AG04449 (cell line): Measurements from ENCODE around the gene TNFAIP8L2.

Experiments
- CTCF ChIA-PET: fragments of 350-600 bp; formaldehyde crosslinking; extraction: SDS; loops from one replicate; lab custom pipeline; 2021; ENCODE audit warnings: antibody characterized with exemption; lab: Yijun Ruan, JAX
- POLR2A ChIA-PET: fragments of 400-600, 350-600 bp; formaldehyde crosslinking; extraction: SDS; loops from one replicate; lab custom pipeline; 2020; ENCODE audit warnings: antibody characterized with exemption, inconsistent platforms; lab: Yijun Ruan, JAX
- DNase-seq: peaks from one replicate; pipeline ENCODE4 v3.0.0-alpha.2; 2010; ENCODE audit warnings: low read depth, low spot score
- H3K4me3 ChIP-seq: 2 replicates; pipeline ENCODE4 v1.5.1; 2011; ENCODE audit warnings: low read depth, mild to moderate bottlenecking, control low read depth, low read length
- TF ChIP-seq, protein P1 (sequence below): IDR thresholded peaks from one replicate; pipeline ENCODE4 v1.5.1; 2011; ENCODE audit warnings: mild to moderate bottlenecking, moderate library complexity, low read length, control low read depth, inconsistent platforms; ENCODE audit not compliant: insufficient read depth; ENCODE audit errors: missing control alignments

TNFAIP8L2 gene

GRCh38 chr1:151130987-151131586 lies 25.4 kb upstream of the TNFAIP8L2 start:
- ChIA-PET CTCF (interaction anchor here (0.7 to 3.0 kb wide), 6 partner anchors 14 to 107 kb away, joined by 3 to 16 read pairs (median 3); partner anchors contain the start of gene TMOD4), POLR2A (interaction anchor here (1.0 to 1.3 kb wide), 3 partner anchors 10 to 70 kb away, joined by 4 to 8 read pairs (median 4); partner anchors contain the start of genes LYSMD1 and MLLT11)
- DNase-seq: peak; percentile 17
- TF ChIP-seq, protein P1, sequence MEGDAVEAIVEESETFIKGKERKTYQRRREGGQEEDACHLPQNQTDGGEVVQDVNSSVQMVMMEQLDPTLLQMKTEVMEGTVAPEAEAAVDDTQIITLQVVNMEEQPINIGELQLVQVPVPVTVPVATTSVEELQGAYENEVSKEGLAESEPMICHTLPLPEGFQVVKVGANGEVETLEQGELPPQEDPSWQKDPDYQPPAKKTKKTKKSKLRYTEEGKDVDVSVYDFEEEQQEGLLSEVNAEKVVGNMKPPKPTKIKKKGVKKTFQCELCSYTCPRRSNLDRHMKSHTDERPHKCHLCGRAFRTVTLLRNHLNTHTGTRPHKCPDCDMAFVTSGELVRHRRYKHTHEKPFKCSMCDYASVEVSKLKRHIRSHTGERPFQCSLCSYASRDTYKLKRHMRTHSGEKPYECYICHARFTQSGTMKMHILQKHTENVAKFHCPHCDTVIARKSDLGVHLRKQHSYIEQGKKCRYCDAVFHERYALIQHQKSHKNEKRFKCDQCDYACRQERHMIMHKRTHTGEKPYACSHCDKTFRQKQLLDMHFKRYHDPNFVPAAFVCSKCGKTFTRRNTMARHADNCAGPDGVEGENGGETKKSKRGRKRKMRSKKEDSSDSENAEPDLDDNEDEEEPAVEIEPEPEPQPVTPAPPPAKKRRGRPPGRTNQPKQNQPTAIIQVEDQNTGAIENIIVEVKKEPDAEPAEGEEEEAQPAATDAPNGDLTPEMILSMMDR: no peak
- H3K4me3 ChIP-seq: peak overlapping the region; percentile 44

DNA sequence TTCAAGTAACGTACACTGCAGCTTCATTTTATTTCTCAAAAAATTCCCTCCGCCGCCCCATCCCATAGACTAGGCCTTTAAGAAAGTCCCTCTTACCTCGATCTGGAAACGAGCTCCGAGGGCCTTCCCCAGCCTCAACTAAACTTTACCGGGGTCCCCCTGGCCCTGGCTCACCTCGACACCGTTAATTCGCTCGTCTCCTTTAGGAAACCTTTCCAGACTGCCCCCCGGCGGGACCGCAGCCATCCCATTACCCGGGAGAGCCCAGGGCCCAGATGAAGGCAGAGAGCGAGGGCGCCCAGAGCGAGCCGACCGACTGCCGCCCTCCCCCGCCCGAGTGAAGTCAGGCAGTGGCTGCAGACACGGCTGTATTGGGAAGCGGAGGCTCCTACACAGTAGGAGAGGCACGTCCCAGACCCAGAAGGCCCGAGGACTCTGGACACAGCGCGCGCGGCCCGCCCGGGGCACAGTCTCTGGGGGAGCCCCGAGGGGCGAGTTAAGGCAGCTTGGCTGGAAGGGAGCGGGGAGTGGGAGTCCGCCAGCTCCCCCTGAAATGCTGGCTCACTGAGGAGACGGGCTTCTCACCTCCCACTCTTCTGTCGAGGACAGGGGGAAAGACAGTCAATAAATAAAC lies 24.6 kb upstream of the TNFAIP8L2 start:
- CTCF ChIA-PET: interaction anchor here (0.7 to 3.0 kb wide), 6 partner anchors 14 to 107 kb away, joined by 3 to 16 read pairs (median 3); partner anchors contain the start of gene TMOD4
- no peak for DNase-seq
- peak overlapping the region; percentile 44 for H3K4me3 ChIP-seq
- TF ChIP-seq, protein P1: no peak
- POLR2A ChIA-PET: interaction anchor here (1.3 kb wide), 2 partner anchors 9 to 33 kb away, joined by 4 to 8 read pairs; partner anchors contain the start of gene LYSMD1

DNA sequence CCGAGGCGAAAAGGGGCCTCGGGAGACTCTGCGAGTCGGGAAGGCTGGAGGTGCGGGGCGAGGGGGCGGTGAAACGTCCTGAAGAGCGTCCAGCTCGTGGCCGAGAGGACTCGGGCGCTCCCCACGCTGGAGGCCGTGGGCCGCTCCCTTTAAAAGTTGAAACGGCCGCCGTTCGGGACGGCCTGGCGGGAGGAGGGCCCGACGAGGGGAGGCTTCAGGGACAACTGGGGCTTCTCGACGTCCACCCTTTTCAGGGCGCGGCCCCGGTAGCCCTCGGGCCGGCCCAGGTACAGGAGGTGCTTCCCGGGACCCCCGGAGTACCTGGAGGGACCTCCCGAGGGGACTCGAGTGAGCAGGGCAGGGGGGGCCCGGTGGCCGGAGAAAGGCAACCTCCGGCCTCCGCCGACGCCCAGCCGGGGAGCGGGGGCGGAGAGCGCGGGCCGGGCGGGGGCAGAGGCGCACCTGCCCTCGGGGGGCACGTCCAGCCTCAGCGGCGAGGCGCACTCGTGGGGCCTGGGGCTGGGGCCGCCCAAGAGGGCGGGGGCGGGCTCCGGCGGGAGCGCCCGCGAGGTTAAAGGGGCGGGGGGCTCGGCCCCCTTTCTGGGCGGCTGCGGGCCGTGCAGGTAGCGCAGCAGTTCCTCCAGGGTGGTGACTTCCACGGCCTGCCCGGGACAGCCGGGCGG lies 24.0 kb upstream of the TNFAIP8L2 start:
- TF ChIP-seq, protein P1: no peak
- no peak for DNase-seq
- ChIA-PET POLR2A (no interaction called here), CTCF (interaction anchor here (3.0 kb wide), 1 partner anchor 32 kb away, joined by 16 read pairs; no protein-coding TSS in a partner anchor)
- H3K4me3 ChIP-seq: no peak overlapping the region

DNA sequence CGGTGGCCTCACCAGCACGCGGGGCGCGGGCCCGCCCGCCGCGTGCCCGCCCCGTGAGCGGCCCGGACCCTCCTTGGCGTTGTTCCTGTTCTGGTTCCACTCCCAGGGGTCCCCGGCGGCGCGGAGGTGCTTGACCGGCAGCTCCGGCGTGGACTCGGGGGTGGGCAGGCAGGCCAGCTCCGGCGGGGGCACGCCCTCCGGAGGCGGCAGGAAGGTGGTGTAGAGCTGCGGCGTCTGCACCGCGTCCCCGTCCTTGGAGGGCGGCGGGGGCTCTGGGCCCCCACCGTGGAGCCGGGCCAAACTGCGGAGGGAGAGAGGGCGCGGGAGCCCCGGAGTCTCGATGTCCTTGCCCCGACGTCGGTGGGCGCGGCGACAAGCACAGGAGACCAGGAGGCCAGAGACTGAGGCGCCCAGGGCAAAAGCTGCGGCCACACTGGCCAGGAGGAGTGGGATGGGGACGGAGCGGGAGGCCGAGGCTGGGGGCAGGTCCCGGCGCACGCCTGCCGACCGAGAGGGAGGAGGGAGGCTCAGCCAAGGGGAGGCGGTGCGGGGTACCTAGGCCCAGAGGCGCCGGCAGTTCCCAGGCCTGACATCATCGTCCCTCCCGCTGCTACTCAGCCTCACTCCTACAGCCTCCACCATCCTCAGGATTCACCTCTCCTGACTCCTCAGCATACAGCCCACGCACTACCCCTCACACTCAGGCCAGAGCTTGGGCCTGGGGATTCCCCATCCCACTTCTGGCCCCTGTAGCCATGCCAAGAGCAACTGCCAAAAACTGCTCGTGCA lies 23.2 kb upstream of the TNFAIP8L2 start:
- TF ChIP-seq, protein P1: no peak
- CTCF ChIA-PET: interaction anchor here (1.0 kb wide), 1 partner anchor 35 kb away, joined by 3 read pairs; no protein-coding TSS in a partner anchor
- no peak for DNase-seq
- POLR2A ChIA-PET: no interaction called here
- no peak overlapping the region for H3K4me3 ChIP-seq

DNA sequence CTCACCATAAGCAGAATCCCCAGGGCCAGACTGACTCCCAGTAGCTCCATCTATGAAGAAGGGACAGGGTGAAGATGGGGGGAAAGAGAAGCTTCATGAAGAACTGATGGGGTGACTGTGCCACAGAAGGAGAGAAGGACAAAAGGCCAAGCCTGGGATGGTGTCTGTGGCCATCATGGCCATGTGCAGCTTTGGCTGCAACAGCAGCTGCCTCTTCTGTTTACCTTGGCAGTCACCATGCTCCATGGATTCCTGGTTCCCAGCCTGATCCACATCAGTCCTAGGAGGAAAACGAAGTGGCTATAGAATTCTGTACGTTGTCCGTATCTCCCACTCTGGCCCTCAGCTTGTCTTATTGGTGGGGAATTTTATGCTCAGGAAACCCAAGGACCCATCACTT lies 22.1 kb upstream of the TNFAIP8L2 start:
- CTCF ChIA-PET: interaction anchor here (0.8 to 2.7 kb wide), 5 partner anchors 9 to 36 kb away, joined by 3 to 13 read pairs (median 4); partner anchors contain the start of genes SEMA6C and TNFAIP8L2
- no peak overlapping the region for H3K4me3 ChIP-seq
- POLR2A ChIA-PET: no interaction called here
- DNase-seq: no peak
- TF ChIP-seq, protein P1: no peak
